GM19455 (cell line): ENCODE data around the gene UACA.

Experiments
- ATAC-seq: cut with Tn5 transposase; IDR thresholded peaks from one replicate; pipeline ENCODE4 v1.9.1; 2021; ENCODE audit not compliant: unreplicated experiment

UACA gene

DNA sequence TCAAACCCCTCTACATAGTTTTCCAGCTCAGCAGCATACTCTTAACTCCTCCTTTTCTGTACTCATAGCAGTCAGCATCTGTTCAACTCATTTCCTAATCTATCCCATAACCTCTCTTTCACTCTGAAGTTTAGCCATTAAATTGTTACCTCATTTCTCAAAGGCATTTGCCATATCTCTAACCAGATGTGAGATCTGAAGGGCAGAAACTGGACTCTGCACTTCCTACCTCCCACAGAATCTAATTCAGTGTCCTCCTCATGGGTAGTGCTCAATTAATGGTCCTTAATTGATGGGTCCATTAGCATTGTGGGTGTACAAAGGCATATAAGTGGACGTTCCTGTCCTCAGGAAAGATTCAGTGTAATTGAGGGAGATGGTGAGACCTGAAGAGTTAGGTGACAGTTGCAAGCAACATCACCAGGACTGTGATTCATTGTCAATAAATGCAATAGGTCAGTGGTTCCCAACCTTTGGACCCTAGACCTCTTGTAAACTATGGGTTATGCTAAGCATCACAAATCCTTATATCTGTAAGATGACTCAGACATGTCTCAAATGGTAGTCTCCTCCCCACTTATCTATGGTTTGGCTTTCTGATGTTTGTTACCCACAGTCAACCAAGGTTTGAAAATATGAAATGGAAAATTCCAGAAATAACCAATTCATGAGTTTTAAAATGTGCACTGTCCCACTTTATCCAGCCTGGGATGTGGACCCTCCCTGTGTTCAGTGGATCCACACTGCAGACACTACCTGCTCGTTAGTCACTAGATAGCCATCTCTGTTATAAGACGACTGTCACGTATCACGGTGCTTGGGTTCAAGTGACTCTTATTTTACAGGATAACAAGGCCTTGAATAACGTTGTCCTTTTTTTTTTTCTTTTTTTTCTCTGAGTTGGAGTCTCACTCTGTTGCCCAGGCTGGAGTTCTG lies 25.0 kb upstream of the UACA start:
- no peak for ATAC-seq

- ATAC-seq: no peak
Measured at GRCh38 chr15:70786996-70787395, 23.6 kb upstream of the UACA start.

GRCh38 chr15:70783610-70784022 lies 20.3 kb upstream of the UACA start:
- ATAC-seq: no peak

DNA sequence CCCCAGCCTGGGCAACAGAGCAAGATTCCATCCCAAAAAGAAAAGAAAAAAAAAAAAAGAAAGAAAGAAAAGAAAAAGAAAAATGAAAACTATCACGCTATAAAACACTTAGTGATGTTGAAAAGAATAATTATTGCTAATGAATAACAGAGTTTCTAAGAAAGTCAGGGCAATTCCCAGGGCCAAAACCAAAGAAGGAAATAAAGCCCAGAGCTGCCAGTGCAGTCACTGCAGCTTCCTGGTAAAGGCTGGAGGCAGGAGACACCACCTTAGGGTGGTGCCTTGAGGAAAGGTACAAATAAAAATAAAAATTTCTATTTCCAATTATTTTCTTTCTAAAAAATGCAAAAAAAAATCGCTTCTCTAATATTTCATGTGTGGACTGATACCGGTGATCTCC lies 19.7 kb upstream of the UACA start:
- ATAC-seq: no peak

GRCh38 chr15:70781236-70781635 lies 17.9 kb upstream of the UACA start:
- ATAC-seq: no peak

GRCh38 chr15:70778258-70779076 lies 15.1 kb upstream of the UACA start:
- ATAC-seq: no peak

GRCh38 chr15:70777170-70777926 lies 14.0 kb upstream of the UACA start:
- ATAC-seq: no peak

DNA sequence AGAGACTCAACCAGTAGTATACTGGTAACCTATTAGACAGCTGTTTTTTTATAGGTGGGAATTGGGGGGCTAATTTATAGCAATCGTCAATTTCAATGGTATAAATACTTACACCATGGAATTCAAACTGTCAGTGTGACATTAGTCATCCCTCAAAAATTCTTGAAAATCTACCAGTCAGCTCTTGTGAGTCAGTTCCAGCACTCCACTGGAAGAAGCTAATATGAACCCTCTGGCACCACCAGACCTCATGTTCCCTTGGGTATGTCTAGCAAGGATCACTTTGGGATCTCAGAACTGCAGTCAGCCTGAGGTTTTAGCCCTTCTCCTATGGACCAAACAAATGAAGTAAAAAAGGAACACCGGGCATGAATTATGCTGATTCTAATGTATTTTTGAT lies 11.8 kb upstream of the UACA start:
- no peak for ATAC-seq

DNA sequence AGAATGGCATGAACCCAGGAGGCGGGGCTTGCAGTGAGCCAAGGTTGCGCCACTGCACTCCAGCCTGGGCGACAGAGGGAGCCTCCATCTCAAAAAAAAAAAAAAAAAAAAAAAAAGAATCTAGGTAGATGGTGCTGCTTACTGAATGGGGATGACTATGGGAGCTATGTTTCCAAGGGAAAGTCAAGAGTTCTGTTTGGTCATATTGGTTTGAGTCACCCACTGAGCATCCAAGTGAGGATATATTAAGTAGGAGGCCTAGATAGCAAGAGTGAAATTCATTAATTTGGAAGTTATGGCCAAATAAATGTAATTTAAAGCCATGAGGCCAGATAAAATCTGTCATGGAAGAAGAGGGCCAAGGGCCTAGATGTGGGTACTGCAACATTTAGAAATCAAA lies 9.0 kb upstream of the UACA start:
- no peak for ATAC-seq

GRCh38 chr15:70770863-70771262 lies 7.5 kb upstream of the UACA start:
- ATAC-seq: no peak

DNA sequence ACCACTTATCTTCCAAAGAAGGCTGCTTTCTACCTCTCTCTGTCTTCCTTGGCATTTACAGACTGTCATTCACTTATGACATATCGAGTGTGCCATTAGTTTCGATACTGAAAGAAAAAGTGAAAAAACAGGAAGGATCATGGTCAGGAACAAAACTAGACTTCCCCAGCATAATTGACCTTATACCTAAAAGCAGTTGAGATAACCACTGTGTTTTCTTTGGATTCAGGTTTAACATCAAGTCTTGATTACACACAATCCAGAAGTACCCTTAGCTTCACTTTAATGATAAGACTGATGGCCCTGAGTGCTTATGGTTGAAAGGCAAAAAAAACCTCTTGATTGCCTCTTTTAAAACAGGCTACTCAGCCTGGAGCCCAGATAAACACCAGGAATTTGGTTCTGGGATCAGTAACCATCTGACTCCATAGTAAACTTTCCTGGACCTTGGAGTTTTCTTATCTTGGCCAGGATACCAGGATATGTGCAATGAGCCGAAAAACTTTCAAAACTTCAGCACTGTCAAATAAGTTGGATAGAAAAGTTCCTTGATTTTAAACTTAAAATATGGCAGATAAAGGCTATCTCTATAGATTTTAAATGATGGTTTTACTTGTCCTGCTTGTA lies 5.0 kb upstream of the UACA start:
- ATAC-seq: no peak

- ATAC-seq: no peak
Measured at GRCh38 chr15:70767667-70768066, 4.3 kb upstream of the UACA start.

DNA sequence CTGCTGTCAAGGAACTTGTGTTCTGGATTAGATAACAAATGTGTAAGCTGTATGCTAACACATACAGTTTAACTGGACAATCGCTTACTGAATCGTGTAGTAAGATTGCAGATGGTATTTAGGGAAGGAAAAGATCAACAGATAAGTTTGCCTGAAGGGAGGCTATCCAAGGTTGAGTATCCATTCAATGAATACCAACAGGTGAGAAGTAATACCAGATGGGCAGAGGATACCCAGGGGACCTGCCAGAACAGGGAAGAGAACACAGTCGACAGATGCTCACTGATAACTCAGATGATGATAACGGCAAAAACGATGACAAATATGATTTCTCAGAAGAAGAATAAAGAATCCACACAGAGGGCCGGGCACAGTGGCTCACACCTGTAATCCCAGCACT lies 3.2 kb upstream of the UACA start:
- ATAC-seq: no peak

DNA sequence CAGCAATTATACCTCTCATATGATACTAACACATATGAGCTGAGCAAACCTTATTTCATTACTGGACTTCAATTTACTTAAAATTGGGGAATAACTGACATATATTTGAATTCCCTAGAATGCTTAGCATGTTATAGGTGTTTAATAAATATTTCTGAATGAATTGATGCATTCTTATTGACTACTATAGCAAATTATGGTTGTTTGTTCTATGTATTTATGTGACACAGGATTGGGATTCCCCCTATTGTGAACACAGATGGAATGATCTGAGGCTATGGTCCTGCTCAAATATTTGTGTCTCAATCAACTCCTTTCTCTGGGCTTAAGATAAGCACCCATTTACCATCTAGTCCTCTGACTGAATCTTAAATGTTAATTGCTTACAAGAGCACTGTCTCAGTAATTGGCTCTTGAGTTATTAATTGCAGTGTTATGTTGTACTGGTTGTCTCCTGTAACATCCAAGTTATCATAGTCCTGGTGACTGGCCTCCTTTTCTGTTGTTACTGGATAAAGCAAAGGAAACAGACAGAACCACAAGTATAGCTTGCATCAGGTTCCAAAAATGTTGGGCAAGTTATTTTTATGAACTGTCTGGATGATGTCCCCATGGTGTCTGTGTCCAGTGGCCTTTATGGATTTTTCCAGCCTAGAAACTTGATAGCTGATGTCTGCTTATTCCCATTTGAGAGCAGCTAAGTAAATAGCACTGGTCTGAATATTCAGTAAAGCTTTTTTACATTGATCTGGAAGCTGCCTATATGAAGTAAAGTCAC lies 2.3 kb upstream of the UACA start:
- ATAC-seq: no peak

DNA sequence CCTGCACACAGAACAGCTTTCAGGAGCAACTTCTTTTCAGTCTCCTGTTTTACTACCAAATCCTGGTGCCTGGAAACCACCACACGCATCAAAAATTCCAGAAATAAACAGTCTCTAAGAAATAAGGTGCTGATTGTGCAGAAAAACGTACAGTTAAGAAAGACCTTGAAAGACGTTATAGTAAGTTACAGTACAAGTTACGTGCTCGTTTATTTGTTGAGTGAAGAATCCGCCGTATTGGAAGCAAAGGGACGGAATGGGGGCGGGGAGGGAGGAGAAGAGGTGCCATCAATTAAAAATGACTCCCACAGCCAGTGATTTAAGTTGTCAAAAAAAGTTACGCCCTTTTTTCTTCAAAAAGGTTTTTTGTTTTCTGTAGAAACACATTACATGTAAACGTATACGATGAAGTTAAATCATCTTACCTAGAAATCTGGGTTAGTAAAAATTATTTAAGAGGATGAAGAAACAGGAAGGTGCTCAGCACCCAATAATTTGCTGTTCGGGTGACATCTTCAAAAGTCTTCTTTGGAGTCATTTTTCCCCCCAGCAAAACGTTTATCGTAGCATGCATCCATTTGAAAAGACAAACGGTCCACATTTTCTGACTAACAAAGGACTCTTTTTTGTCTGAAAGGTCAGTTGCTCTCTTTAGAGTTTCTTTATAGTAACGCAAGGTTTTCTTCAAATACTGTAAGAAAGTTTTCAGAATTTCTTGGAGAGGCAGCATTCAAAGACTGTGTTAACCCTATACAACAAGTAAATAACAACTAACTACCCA lies 782 bp upstream of the UACA start:
- no peak for ATAC-seq

DNA sequence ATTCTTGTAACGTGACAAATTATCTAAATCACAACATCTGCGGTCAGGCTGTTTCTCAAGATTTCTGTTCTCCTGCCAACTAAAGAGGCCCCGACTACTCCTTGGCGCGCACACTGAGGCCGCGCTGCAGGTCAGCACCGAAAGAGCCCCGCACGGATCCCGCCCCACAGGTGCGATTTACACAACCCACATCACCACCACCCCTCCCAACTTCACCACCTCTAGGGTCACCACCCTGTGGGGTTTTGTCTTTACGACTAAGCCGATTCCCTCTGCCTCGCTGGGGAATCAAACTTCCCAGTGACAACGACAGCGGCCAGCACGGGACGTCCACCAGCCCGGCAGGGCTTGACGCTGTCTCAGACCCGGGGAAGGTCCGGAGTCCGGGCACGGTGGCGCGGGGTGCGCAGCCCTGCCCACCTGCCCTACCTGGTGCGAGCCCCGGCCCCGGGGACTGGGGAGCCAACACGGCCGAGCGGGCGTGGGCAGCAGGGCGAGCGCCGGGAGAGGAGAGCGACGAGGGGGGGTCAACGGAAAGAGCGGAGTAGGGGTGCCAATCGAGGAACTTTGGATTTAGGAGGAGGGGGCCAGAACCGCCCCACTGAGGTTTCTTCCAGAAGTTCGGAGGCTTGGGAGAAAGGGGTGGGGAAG lies 764 bp downstream of the UACA start:
- no peak for ATAC-seq

- ATAC-seq: no peak
Measured at GRCh38 chr15:70761931-70762468, 1.4 kb downstream of the UACA start.

DNA sequence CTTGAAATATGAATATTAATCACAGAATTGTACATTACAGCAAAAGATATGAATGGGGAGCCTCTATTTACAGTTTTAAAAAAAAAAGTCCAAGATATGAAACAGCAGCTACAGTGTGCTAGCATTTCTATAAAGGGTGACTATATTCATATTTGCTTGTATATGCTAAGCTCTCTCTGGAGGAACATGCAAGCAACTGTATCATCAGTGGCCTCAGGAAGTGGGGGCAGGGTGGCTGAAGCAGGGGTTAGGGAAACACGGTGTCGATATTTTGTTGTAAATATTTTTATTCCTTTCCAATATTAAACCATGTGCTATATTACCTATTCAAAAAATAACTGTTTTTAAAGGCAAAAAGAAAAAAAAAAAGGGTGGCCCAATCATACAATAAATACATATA lies 2.3 kb downstream of the UACA start:
- no peak for ATAC-seq
